IPS-18c (cell line): ENCODE results near the gene STX12.
"Not testable (repeated sequence)": the region's sequence is repeated elsewhere in the genome, so short reads cannot be mapped to it uniquely, and the experiment has no call there.

Experiments used
- H3K4me3 ChIP-seq: 2 replicates; pipeline ENCODE4 v1.7.0; 2013; ENCODE audit warnings: low read depth, mild to moderate bottlenecking, low read length, moderate library complexity; ENCODE audit not compliant: insufficient read depth
- H3K9me3 ChIP-seq: one replicate; pipeline ENCODE4 v1.6.1; 2013; ENCODE audit warnings: mild to moderate bottlenecking, low read length, moderate library complexity; ENCODE audit not compliant: control insufficient read depth, insufficient read depth

The STX12 gene

GRCh38 chr1:27857552-27857951 lies 84.5 kb downstream of the STX12 start:
- H3K9me3 ChIP-seq, H3K4me3 ChIP-seq: not testable (repeated sequence)

- H3K4me3 ChIP-seq, result no peak overlapping the region
- H3K9me3 ChIP-seq, result no peaks in the 10 kb centered on the region
Observed at GRCh38 chr1:27858072-27858948, 85.3 kb downstream of the STX12 start.

GRCh38 chr1:27858949-27859576 lies 86.0 kb downstream of the STX12 start:
- H3K9me3 ChIP-seq, result no peaks in the 10 kb centered on the region
- H3K4me3 ChIP-seq, result no peak overlapping the region

- H3K4me3 ChIP-seq, result no peak overlapping the region
- no peaks in the 10 kb centered on the region for H3K9me3 ChIP-seq
Observed at GRCh38 chr1:27861436-27861835, 88.4 kb downstream of the STX12 start.

- no peak overlapping the region for H3K4me3 ChIP-seq
- H3K9me3 ChIP-seq, result no peaks in the 10 kb centered on the region
Observed at GRCh38 chr1:27862004-27862403, 89.0 kb downstream of the STX12 start.

GRCh38 chr1:27862671-27863537 lies 89.9 kb downstream of the STX12 start:
- Histone ChIP-seq H3K4me3 (no peak overlapping the region), H3K9me3 (no peaks in the 10 kb centered on the region)

GRCh38 chr1:27863538-27863915 lies 90.5 kb downstream of the STX12 start:
- no peaks in the 10 kb centered on the region for H3K9me3 ChIP-seq
- no peak overlapping the region for H3K4me3 ChIP-seq

GRCh38 chr1:27864264-27864895 lies 91.4 kb downstream of the STX12 start:
- Histone ChIP-seq H3K9me3 (no peaks in the 10 kb centered on the region), H3K4me3 (no peak overlapping the region)

- Histone ChIP-seq H3K4me3 (no peak overlapping the region), H3K9me3 (no peaks in the 10 kb centered on the region)
Observed at GRCh38 chr1:27865821-27866220, 92.8 kb downstream of the STX12 start.

- Histone ChIP-seq H3K9me3 (no peaks in the 10 kb centered on the region), H3K4me3 (no peak overlapping the region)
Observed at GRCh38 chr1:27868556-27868931, 95.5 kb downstream of the STX12 start.

GRCh38 chr1:27868932-27869718 lies 96.1 kb downstream of the STX12 start:
- Histone ChIP-seq H3K9me3 (no peaks in the 10 kb centered on the region), H3K4me3 (no peak overlapping the region; the same call in 1 of the 2 replicates)

- no peak overlapping the region; the same call in 1 of the 2 replicates for H3K4me3 ChIP-seq
- no peaks in the 10 kb centered on the region for H3K9me3 ChIP-seq
Observed at GRCh38 chr1:27869719-27870085, 96.7 kb downstream of the STX12 start.

- H3K9me3 ChIP-seq, H3K4me3 ChIP-seq: not testable (repeated sequence)
Observed at GRCh38 chr1:27871076-27871475, 98.1 kb downstream of the STX12 start.

- Histone ChIP-seq H3K4me3 (peak within 1 kb of the TSS; percentile 81), H3K9me3 (no peaks in the 10 kb centered on the region)
Observed at GRCh38 chr1:27872059-27872801, 99.2 kb downstream of the STX12 start, which contains the start of gene THEMIS2. Gene THEMIS2, plus strand, starts transcription at chr1:27872544. Its CDS starts 28 bp downstream, at chr1:27872572.

- H3K9me3 ChIP-seq, result no peaks in the 10 kb centered on the region
- H3K4me3 ChIP-seq, result peak overlapping the region; percentile 81
Observed at GRCh38 chr1:27872802-27873551, 100.0 kb downstream of the STX12 start.
